WI38 (cell line): ENCODE results near the gene ASB15.
A peak's percentile ranks its signal among the peaks of the same experiment; 100 is the strongest.

Experiments
- H3K4me3 ChIP-seq: 2 replicates; pipeline ENCODE4 v1.5.1; 2011; ENCODE audit warnings: low read depth, mild to moderate bottlenecking, control low read depth, low read length
- CTCF ChIP-seq: IDR thresholded peaks from 2 replicates; pipeline ENCODE4 v1.5.1; 2012; ENCODE audit warnings: low read depth, mild to moderate bottlenecking, control low read depth, low read length

Gene ASB15

GRCh38 chr7:123635551-123636359 lies 34.1 kb downstream of the ASB15 start:
- peak; percentile 45; the same call in 1 of the 2 replicates for TF ChIP-seq CTCF
- no peak overlapping the region for H3K4me3 ChIP-seq

GRCh38 chr7:123637203-123637602 lies 35.6 kb downstream of the ASB15 start:
- no peak for TF ChIP-seq CTCF
- H3K4me3 ChIP-seq, result no peak overlapping the region

- no peak for TF ChIP-seq CTCF
- H3K4me3 ChIP-seq, result no peak overlapping the region
These were observed 36.3 kb downstream of the ASB15 start for GRCh38 chr7:123637878-123638277.

- no peak for TF ChIP-seq CTCF
- H3K4me3 ChIP-seq, result no peak overlapping the region
These were observed 38.0 kb downstream of the ASB15 start for GRCh38 chr7:123639631-123640030.

GRCh38 chr7:123640583-123640982 lies 39.0 kb downstream of the ASB15 start:
- H3K4me3 ChIP-seq, result no peak overlapping the region
- no peak for TF ChIP-seq CTCF

- H3K4me3 ChIP-seq, result no peak overlapping the region
- TF ChIP-seq CTCF, result no peak
These were observed 40.3 kb downstream of the ASB15 start for GRCh38 chr7:123641901-123642300.

- TF ChIP-seq CTCF, result no peak
- H3K4me3 ChIP-seq, result peak overlapping the region; percentile 50
These were observed 42.1 kb downstream of the ASB15 start for GRCh38 chr7:123643495-123644441.
